Measurements from ENCODE around the gene NTMT1. TPM values are rescaled to one million over a fixed set of nuclear protein-coding genes. Genes with fewer than 3 reads are reported as not detected.
A peak's percentile ranks its signal among the peaks of the same experiment; 100 is the strongest.

Gene NTMT1
- total and polyA plus RNA-seq, 12 donors = 54.0 to 123 (median 61.9) TPM

DNA sequence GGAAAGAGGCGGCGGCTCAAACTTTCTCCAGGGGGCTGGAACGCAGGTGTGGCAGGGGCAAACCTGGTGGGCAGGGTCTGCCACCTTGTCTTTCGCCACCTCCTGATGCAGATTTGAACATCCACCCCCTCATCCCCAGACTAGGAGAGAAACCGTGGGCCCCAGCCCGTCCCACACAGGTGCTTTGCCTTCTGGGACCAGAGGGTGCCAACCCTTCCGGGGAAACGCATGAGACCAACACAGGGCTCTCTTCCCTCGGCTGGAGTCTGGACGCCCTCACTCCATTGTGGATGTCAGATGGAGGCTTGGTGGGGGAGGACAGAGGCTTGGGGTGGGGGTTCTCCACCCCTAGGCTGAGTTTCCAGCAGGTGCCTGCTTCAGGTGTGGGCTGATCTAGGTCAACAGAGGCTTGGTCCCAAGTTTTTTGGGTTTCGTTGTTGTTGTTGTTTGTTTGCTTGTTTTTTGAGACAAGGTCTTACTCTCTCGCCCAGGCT lies 14.6 kb upstream of the NTMT1 start:
- Histone ChIP-seq H3K4me3 (peak overlapping the region in 9 of 10 donors; percentile 41 to 77 (median 66)), H3K9me3 (no peaks in the 10 kb centered on the region), H3K27me3 (no peaks in the 10 kb centered on the region), H3K36me3 (no peaks in the 10 kb centered on the region), H3K4me1 (peaks cover 30 to 47% (median 40%) of the 10 kb centered on the region in 9 donors), H3K27ac (peak overlapping the region in 5 of 10 donors; percentile 92 to 97 (median 96))
- DNase-seq (no peak), ATAC-seq (no peak)
- no peak for TF ChIP-seq CTCF (IDR thresholded peaks at IDR 0.05)
- 31 to 34% methylated on average over 12 of the region's 12 CpGs for WGBS, 2 donors
- intact Hi-C loops (cut with DNase I) = loop anchor here (1.0 to 10.0 kb wide), 10 partner anchors 207 to 481 kb away; no protein-coding TSS in a partner anchor

DNA sequence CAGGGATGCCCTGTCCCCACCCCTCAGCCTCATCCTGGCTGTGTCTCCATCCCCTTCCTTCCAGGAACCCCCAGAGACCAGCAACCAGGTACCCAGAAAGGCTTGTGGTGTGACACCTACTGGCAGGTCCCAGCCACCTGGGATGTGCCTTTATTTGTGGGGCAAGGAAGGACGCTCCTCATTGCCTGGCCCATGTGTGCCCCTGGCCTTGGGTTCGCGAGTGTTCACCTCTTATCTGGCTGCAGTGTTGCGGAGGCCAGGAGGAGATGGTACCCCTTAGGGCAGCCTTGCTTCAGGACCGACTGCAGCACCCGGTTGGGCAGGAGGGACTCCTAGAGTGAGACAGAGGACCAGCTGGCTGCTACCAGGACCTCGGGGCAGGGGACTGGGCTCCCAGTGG lies 13.8 kb upstream of the NTMT1 start:
- ATAC-seq (no peak), DNase-seq (no peak)
- H3K4me1 ChIP-seq = peaks cover 25 to 39% (median 33%) of the 10 kb centered on the region in 9 donors
- H3K27ac ChIP-seq = no peak overlapping the region
- no peaks in the 10 kb centered on the region for H3K27me3 ChIP-seq
- H3K4me3 ChIP-seq = no peak overlapping the region
- no peaks in the 10 kb centered on the region for H3K9me3 ChIP-seq
- WGBS, 2 donors = 73 to 81% methylated on average over 7 of the region's 7 CpGs
- TF ChIP-seq CTCF (IDR thresholded peaks at IDR 0.05) = no peak
- intact Hi-C loops (cut with DNase I) = loop anchor here in 6 of 10 donors (2.0 to 10.0 kb wide), 7 partner anchors 207 to 481 kb away; no protein-coding TSS in a partner anchor
- H3K36me3 ChIP-seq = no peaks in the 10 kb centered on the region

DNA sequence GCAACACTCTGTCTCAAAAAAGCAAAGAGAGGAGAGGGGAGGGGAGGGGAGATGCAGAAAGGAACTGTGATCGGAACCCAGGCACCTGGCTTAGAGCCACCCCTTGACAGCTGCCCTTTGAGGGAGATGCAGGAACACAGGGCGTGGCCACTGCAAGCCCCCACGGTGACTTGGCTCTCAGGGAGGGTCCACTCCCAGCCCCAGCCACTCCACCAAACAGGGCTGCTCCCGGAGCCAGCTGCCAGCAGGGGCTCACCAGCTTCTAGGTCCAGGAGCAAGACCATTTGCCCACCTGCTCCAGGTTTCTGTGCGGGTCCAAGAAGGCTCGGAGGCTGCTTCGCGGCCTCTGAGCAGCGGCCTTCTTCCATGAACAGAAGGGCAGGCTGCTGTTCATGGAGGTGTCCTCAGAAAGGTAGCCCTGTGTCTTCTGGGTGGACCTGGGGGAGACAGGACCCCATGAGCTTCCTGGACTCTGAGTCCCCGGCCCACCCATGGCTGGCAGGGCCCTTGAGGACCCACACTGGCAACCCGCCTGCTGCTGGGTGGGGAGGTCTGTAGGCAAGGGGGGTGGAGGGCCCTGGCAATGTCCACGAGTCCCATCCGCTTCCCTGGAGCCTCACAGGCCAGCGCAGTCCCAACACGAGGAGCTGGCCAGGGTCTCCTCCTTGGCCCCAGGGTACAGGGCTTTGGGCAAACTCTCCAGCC lies 13.0 kb upstream of the NTMT1 start:
- Histone ChIP-seq H3K9me3 (no peaks in the 10 kb centered on the region), H3K4me3 (no peak overlapping the region), H3K27me3 (no peaks in the 10 kb centered on the region), H3K27ac (no peak overlapping the region), H3K36me3 (no peaks in the 10 kb centered on the region), H3K4me1 (peaks cover 20 to 30% (median 27%) of the 10 kb centered on the region in 9 donors)
- ATAC-seq = no peak
- no peak for DNase-seq
- WGBS, 2 donors = 82 to 88% methylated on average over 15 of the region's 15 CpGs
- no peak for TF ChIP-seq CTCF (IDR thresholded peaks at IDR 0.05)
- intact Hi-C loops (cut with DNase I) = loop anchor here in 6 of 10 donors (2.0 to 10.0 kb wide), 7 partner anchors 208 to 482 kb away; no protein-coding TSS in a partner anchor

- H3K36me3 ChIP-seq = no peaks in the 10 kb centered on the region
- WGBS, 2 donors = 77 to 78% methylated on average over 19 of the region's 19 CpGs
- intact Hi-C loops (cut with DNase I) = loop anchor here in 6 of 10 donors (2.0 to 10.0 kb wide), 7 partner anchors 209 to 483 kb away; no protein-coding TSS in a partner anchor
- TF ChIP-seq CTCF (IDR thresholded peaks at IDR 0.05) = no peak
- no peaks in the 10 kb centered on the region for H3K9me3 ChIP-seq
- H3K27ac ChIP-seq = no peak overlapping the region
- ATAC-seq (no peak), DNase-seq (no peak)
- no peak overlapping the region for H3K4me3 ChIP-seq
- H3K27me3 ChIP-seq = no peaks in the 10 kb centered on the region
- H3K4me1 ChIP-seq = peaks cover 14 to 24% (median 21%) of the 10 kb centered on the region in 9 donors
Measured at GRCh38 chr9:129613520-129614175, 12.3 kb upstream of the NTMT1 start.
